Activated effector memory CD4-positive, alpha-beta T cell treated with Interleukin-2 at 50 U/mL for 16 hours (primary cell): ENCODE measurements around the gene KPNA3.

Experiments
- DNase-seq: peaks from one replicate; pipeline ENCODE4 v3.0.0-alpha.2; 2020

KPNA3 gene

GRCh38 chr13:49670828-49671227 is 121.7 kb downstream of the KPNA3 start:
- DNase-seq: no peak

GRCh38 chr13:49669735-49670309 is 122.7 kb downstream of the KPNA3 start:
- no peak for DNase-seq

DNA sequence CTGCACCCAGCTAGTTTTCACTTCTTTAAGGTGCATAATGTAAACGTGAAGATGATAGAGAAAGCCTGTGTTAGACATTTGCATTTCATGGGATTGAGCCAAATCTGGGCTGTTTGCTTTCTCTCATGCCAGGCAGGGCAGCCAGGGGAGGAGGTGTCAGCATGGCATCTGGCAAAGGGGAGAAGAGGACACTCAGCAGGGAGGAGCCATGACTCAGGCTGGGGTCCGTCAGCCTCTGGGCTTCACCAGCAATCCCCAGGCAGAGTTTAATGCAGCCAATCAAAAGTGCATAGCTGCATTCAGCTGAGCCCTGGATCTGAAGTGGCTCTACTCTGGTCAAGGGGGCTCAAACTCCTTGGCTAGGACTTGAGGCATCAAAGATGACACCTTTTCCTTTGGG is 124.7 kb downstream of the KPNA3 start:
- no peak for DNase-seq

DNA sequence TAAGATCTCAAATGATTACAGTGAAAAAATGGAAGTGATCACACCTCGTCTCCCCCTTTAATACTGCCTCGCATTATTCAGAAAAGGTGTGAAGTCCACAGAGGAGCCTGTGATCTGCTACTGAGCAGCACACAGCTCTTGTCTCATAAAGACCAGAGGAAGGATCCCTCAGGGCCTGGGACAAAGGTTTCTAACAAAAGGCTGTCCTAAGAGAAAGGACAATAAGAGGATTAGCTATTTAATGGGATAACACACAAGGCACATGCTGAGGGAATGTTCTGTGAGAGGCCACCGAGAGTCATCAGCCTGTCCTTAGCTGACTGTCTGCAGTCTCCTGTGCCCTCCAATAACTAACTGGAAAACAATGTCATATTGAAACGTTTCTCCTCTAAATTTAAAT is 127.9 kb downstream of the KPNA3 start:
- DNase-seq: no peak

- DNase-seq: no peak
Observed at GRCh38 chr13:49657241-49657641, 135.2 kb downstream of the KPNA3 start.

DNA sequence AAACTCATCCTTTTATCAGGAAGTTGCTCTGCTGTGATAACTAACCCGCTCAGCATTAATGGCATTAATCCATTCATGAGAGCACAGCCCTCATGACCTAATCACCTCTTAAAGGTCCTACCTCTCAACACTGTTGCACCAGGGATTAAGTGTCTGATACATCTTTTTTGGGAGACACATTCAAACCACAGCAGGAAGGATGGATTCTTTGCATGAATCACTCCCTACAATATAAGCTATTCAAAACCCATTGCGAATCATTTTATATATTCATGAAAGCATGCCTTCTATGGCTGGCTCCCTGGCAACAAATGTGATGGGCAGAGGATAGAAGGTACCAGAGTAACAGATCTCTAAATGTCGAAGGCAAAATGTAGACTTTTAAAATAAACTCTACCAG is 136.6 kb downstream of the KPNA3 start:
- DNase-seq: no peak

- DNase-seq: no peak
Observed at GRCh38 chr13:49654011-49654410, 138.5 kb downstream of the KPNA3 start.

DNA sequence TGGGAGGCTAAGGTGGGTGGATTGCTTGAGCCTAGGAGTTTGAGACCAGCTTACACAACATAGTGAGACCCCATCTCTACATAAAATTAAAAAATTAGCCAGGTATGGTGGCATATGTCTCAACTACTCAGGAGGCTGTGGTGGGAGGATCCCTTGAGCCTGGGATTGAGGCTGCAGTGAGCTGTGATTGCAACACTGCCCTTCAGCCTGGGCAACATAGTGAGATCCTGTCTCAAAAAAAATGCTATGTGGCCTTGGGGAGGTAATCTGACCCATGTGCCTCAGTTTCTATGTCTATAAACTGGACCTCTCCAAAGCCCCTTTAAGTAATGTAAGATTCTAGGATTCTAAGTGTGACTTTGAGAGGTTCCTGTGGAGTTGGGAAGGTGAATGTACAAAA is 139.0 kb downstream of the KPNA3 start:
- DNase-seq: no peak

DNA sequence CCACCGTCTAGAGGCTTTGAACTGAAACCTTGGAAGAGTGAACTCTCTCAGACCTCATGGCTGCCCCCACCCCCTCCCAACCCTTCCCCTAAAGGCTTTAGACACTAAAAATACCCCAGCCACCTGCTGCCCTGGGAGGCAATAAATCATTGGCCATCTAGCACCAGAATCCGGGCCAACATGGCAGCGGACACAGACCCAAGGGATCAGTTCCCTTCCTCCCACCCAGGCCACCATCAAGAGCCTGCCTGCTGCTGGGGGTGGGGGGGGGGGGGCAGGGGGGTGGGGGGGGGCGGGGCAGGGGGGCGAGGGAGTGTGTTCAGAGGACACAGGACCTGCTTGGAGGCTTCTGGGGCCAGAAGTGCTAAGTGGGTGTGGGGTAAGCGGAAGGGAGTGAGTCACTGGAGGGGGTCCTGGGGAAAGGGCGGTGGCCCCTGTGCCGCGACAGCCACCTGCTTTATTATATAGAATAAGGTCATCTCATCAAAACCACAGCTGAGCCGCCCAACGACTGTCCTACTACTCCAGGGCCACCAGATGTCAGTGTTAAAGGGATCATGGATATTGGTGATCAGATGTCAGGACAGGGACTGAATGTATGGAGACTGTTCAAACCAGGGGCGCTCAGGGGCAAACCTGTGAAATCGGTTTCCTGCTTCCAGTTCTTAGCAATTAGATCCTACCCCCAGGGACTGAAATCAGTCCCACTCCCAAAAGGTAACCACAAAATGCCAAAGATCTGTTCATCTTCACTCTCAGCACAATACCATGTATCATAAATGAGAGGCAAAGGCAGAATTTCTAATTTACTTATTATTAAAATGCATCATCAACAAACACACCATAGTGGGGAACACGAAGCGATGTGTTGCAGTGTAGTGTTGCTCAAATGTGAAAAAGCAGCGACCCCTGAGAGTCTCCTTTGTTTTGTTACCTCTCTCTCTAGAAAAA is 139.9 kb downstream of the KPNA3 start:
- no peak for DNase-seq

GRCh38 chr13:49651570-49652354 is 140.7 kb downstream of the KPNA3 start:
- DNase-seq: no peak

- DNase-seq: no peak
Observed at GRCh38 chr13:49649963-49650312, 142.5 kb downstream of the KPNA3 start.
